HL-60 (cell line): Measurements from ENCODE around the gene GRID2.

ENCODE experiments used
- CTCF ChIP-seq: IDR thresholded peaks from one replicate; pipeline ENCODE4 v1.5.1; 2011; ENCODE audit warnings: low read length, control low read depth, inconsistent platforms; ENCODE audit not compliant: insufficient read depth
- GABPA ChIP-seq: IDR thresholded peaks from 2 replicates; pipeline ENCODE4 v1.6.1; 2012; ENCODE audit warnings: low read depth
- POLR2AphosphoS5 ChIP-seq: IDR thresholded peaks from 2 replicates; pipeline ENCODE4 v1.6.1; 2012; ENCODE audit warnings: low read depth
- REST ChIP-seq: IDR thresholded peaks from 2 replicates; pipeline ENCODE4 v1.6.1; 2012; ENCODE audit warnings: low read depth; ENCODE audit not compliant: insufficient replicate concordance

- no peak for TF ChIP-seq CTCF
- no peak for TF ChIP-seq POLR2AphosphoS5
- TF ChIP-seq REST = no peak
- TF ChIP-seq GABPA = no peak
Measured at GRCh38 chr4:92629302-92629701, 325.5 kb downstream of the GRID2 start.
